DMS 273 (cell line): ENCODE measurements around the gene GSDMA.
A peak's percentile ranks its signal among the peaks of the same experiment; 100 is the strongest.

ENCODE experiments used
- DNase-seq: peaks from one replicate; lab custom pipeline; 2025; ENCODE audit not compliant: unreplicated experiment; lab: John Stamatoyannopoulos, UW

GSDMA gene

DNA sequence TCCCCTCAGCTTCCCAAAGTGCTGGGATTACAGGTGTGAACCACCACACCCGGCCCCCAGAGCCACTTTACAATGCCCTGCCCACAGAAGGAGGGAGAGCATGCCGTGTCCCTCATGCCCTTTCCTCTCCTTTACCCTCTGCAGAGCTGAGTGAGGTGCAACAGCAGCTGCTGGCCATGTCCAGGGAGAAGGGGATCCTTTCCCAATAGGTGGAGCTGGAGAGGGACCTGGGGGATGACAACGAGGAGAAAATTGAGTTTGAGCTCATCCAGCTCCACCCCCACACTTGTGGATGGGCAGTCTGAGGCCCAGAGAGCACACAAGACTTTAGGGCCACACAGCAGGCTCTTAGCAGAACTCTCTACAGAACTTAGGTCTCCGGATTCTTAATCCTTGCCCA, 7.9 kb upstream of the GSDMA start:
- no peak for DNase-seq

DNA sequence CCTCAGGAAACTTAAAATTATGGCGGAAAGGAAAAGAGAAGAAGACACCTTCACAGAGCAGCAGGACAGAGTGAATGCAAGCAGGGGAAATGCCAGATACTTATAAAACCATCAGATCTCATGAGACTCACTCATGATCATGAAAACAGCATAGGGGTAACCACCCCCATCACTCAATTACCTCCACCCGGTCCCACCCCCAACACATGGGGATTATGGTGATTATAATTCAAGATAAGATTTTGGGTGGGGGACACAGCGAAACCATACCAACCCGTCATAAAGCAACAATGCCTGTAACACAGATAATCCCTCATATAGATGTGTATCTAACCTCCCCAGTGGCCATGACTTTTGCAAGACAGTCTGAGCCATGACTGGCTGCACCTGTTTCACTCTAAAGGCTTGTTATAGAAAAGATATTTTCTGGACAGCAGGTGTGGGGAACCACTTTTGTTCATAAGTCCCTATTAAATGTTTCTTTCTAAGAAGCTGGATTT, 7.0 kb upstream of the GSDMA start:
- DNase-seq, result no peak

- DNase-seq, result no peak
Observed at GRCh38 chr17:39960524-39961041, 2.2 kb upstream of the GSDMA start.

GRCh38 chr17:39963829-39964228, 1.0 kb downstream of the GSDMA start:
- no peak for DNase-seq

DNA sequence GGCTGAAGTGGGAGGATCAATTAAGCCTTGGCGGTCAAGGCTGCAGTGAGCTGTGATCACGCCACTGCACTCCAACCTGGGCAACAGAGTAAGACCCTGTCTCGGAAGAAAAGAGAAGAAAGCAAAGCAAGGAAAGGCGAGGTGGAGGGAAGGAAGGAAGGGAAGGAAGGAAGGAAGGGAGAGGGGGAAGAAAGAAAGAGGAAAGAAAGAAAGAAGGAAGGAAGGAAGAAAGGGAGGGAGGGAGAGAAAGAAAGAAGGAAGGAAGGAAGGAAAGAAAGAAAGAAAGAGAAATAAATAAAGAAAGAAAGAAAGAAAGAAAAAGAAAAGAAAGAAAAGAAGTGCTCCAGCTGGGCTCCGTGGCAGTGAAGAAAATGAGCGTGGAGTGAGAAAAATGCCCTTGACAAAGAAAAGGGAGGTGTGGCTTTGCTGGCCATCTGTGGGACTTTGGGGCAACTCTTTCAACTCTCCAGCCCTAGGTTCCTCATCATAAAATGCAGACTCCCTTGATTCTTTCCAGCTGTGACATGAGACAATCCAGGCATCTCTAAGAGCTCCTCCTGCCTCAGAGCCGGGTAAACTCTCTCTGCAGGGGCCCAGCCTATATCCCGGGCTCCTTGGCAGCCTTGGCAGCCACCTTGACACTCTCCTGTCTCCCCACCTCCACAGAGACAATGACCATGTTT, 2.4 kb downstream of the GSDMA start:
- no peak for DNase-seq

DNA sequence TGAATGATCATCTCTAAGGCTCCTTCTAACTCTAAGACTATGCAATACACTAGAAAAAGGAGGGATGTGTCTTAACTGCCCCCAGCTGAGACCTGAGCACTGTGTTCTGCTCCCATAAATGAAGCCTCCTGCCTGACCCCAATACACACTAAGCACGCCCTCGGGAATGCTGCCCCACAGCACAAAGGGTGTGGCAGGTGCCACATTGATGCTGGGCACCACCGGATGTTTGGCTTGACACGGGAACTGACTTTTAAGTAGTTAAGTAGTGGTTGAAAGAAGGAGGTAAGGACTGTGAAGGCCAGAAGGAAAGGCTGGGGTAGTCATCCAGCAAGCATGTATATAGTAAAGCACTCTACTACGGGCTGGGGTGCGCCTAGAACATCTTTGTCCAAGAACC, 4.0 kb downstream of the GSDMA start:
- no peak for DNase-seq

- DNase-seq, result no peak
Observed at GRCh38 chr17:39968761-39969160, 6.0 kb downstream of the GSDMA start.

DNA sequence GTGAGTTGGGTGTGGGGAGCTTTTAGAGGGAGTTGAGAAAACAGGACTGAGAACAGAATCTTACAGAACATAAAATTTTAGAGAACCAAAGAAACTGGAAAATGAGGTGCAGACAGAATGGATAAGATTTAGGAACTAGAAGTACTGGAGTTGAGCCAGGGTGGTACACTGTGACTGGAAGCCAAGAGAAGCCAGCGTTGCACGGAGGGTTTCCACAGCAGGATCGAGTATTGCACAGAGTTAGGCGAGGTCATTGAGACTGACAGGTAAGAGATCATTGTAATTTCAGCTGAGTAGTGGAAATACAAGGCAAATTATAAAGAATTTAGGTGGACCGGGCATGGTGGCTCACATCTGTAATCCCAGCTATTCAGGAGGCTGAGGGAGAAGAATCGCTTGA, 6.6 kb downstream of the GSDMA start:
- no peak for DNase-seq

DNA sequence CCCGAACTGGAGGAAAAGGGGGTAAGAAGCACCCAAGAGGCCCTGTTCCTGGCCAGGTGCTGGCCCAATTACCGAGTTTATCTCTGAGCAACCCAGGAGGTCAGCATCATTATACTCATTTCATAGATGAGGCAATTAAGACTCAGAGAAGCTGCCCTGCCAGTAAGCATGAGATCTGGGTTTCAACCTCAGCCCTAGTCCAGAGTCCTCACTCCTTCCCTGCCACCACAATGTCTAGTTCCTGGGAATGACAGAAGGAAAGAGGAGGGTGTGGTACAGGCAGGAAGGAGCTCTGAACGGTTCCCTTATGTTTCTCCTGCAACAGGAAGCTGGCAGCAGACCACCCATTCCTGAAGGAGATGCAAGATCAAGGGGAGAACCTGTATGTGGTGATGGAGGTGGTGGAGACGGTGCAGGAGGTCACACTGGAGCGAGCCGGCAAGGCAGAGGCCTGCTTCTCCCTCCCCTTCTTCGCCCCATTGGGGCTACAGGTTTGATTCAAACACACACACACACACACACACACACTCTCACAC, 7.4 kb downstream of the GSDMA start:
- DNase-seq, result no peak

GRCh38 chr17:39971076-39971603, 8.3 kb downstream of the GSDMA start:
- DNase-seq, result no peak

GRCh38 chr17:39972271-39972670, 9.5 kb downstream of the GSDMA start:
- DNase-seq, result no peak

GRCh38 chr17:39973496-39973895, 10.7 kb downstream of the GSDMA start:
- DNase-seq, result no peak

- no peak for DNase-seq
Observed at GRCh38 chr17:39974433-39974832, 11.6 kb downstream of the GSDMA start.

GRCh38 chr17:39975801-39976200, 13.0 kb downstream of the GSDMA start:
- DNase-seq, result no peak

DNA sequence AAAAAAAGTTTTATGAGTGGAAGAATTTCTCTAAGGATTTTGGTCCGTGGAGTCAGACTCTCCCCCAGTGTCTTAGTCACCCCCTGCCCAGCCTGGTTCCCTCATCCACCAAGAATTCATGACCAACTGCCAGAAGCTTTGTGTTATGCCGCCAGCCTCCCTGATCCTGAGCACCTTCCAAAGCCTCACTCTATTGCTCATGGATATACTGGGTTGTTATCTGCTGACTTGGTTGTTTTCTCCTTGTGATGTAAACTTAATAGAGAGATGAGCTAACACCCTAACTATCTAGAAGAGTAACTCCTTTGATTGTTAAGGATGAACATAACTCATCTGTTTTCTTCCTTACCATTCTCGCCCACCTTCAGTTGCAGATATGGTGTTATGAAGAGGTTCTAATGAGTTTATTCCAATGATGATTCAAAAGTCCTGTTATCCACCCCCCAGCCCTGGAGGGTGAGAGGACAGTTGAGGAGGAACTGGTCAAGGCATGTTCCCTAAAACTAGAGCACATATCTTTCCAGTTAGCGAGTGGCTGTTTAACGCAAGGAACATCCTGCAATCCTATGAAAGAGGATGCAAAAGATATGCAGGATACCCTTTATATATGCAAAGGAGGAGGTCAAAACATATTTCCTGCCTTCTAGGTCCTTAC, 16.3 kb downstream of the GSDMA start:
- DNase-seq, result no peak

DNA sequence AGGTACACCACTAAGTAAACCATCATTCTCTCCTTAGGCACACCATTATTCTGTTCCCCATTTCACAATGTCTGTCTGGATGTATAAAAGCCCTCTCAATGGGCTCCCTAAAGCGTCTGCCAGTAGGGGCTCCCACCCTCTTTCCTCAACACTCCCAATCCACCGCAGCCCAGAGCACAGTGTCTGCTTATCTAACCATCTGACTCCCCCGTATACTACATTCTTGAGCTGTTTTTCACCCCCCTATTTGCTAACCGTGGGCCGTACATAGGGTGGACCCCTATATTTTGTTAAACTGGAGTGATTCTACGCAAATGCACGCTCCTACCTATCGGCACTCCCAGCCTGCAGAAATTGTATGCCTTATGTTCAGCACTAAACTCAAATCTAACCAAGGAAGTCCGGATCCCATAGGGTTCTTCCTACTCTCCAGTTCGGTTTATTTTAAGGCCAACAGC, 17.1 kb downstream of the GSDMA start:
- DNase-seq, result peak; percentile 61

- peak; percentile 100 for DNase-seq
Observed at GRCh38 chr17:39980351-39981206, 17.8 kb downstream of the GSDMA start, which contains the start of gene PSMD3. TSS of gene PSMD3 (plus strand) at chr17:39980807. CDS start at chr17:39980971, 164 bp downstream.

GRCh38 chr17:39981207-39981741, 18.5 kb downstream of the GSDMA start:
- DNase-seq, result no peak

DNA sequence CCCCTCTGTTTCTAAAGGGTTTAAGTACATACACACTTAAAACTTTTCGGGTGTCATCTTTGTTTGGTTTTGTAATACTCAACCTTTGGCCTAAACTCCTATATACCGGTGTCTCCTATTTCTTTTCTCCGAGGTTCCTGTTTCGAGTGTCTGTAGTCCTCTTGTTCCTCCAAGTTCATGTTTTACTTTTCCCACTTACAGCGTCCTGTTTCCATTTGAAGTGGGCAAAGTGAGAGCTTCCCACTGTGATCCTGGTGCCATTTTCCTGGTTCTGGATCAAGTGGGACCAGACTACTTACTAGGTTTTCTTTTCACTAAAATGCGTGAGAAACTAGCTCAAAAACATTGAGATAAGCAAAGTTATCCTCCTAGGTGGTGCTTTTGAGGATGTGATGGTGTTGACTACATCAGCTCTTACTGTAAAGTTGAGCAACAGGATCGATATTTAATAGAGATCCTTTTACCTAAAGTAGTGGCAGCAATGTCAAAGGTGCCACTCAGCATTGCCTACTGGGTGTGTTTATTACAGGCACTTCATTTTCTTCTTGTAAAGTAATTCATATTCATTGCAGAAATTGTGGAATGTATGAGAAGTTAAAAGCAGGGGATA, 19.1 kb downstream of the GSDMA start:
- no peak for DNase-seq

DNA sequence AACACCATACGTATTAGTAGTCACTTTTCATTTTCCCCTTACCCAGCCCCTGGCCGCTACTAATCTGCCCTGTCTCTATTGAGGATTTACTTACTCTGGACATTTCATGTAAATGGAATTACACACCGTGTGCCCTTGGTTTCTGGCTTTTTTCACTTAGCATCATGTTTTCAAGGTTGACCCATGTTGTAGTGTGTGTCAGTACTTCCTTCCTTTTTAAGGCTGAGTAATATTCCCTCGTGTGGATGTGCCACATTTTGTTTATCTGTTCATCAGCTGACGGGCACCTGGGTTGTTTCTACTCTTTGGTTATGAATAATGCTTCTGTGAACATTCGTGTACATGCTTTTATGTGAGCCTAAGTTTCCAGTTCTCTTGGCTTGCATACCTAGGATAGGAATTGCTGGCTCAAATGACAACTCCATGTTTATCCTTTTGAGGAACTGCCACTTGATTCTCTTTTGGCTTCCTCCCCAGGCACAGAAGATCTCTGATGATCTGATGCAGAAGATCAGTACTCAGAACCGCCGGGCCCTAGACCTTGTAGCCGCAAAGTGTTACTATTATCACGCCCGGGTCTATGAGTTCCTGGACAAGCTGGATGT, 25.5 kb downstream of the GSDMA start:
- no peak for DNase-seq
